ENCODE results near the gene PTPRM. TPM values are rescaled to one million over a fixed set of nuclear protein-coding genes. Genes with fewer than 3 reads are reported as not detected.

The PTPRM gene
- total and polyA plus RNA-seq, 2 of the 8 experiments (the other 6 are each of a cell fraction or from before 2014, with no cell fraction given): 4.1 to 7.0 TPM

DNA sequence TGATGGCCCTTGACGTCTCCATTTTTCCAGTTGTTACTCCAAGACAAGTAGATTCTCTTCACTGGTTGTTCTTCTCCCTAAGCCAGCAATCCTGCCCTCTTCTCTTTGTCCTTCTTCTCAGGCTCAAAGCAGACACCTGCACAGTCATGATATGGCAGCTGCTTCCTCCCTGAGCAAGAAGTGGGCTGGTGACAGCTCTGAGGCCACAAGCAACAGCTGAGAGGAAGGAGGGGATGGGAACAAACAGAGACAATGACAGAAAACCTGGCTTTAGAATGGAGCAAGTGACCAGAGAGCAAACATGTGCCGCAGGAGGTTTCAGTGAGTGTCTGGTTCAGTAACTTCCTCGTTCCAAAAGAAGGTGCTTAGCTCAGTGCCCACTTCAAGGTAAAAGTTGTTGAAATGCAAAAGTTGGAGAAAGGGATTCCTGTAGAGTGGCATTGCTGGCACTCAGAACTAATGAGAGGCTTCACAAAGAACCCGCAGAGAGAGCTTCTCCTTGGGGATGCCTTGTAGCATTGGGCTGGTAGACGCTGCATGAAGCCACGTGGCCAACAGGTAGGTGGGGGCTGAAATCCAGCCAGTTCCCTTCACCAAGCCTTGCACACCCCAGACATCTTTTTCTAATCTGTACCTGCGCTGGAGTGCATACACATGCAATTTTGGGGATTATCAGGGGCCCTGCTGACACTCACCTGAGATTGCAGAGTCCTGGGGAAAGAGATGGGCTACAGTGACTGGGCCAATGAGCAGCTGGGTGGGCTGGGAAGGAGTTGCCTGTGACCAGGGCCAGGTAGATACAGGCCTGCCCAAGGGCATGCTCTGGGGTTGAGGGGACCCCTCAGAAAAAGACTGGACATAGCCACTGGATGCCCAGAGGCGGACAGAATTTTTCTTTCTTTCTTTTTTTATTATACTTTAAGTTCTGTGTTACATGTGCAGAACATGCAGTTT lies 888.8 kb downstream of the PTPRM start:
- no peak for FAIRE-seq
- Histone ChIP-seq H2BK20ac (ENCODE audit: low read length) (no peak overlapping the region), H3K56ac (replicated peaks; ENCODE audit: insufficient read length, low read depth, low read length) (no peak overlapping the region), H3K79me1 (ENCODE audit: low read depth, low read length) (no peaks in the 10 kb centered on the region), H2BK12ac (ENCODE audit: low read depth, low read length) (no peak overlapping the region), H2AFZ (ENCODE audit: low read length) (no peak overlapping the region), H3K4ac (replicated peaks; ENCODE audit: insufficient read length, low read depth, low read length) (no peak overlapping the region), H3K23ac (ENCODE audit: insufficient read length) (no peak overlapping the region), H3K14ac (ENCODE audit: insufficient read length) (no peak overlapping the region), H2BK15ac (ENCODE audit: low read length) (no peak overlapping the region), H4K20me1 (replicated peaks in 1 of 2; ENCODE audit: control insufficient read depth in 1 of 2, insufficient read depth in 2 of 2, low read length in 2 of 2) (no peaks in the 10 kb centered on the region), H4K8ac (ENCODE audit: extremely low read depth, insufficient read depth, low read length) (no peak overlapping the region), H3K27me3 (replicated peaks in 1 of 4; ENCODE audit: control insufficient read depth in 3 of 4, extremely low read depth in 1 of 4, insufficient read depth in 3 of 4, low read length in 3 of 4) (no peaks in the 10 kb centered on the region), H3K9me3 (ENCODE audit: insufficient read depth in 2 of 2, low read depth in 1 of 2, low read length in 1 of 2) (peaks cover 2 to 3% of the 10 kb centered on the region in 2 experiments; a peak in 2 of 4 replicates), H4K5ac (ENCODE audit: insufficient read length, low read depth, low read length) (no peak overlapping the region), H3K18ac (ENCODE audit: extremely low read depth, low read length) (no peak overlapping the region), H3K4me3 (ENCODE audit: extremely low read depth in 1 of 4, insufficient read depth in 2 of 4, low read depth in 3 of 4, low read length in 4 of 4) (no peak overlapping the region), H4K91ac (replicated peaks; ENCODE audit: insufficient read length, low read length) (no peak overlapping the region), H2BK120ac (replicated peaks; ENCODE audit: low read depth, low read length) (no peak overlapping the region), H3K27ac (ENCODE audit: low read depth, low read length) (no peak overlapping the region), H3K9ac (replicated peaks in 1 of 4; ENCODE audit: extremely low read depth in 1 of 4, low read depth in 3 of 4, low read length in 3 of 4) (no peak overlapping the region), H3K36me3 (ENCODE audit: control insufficient read depth in 2 of 4, insufficient read depth in 4 of 4, low read length in 3 of 4) (no peaks in the 10 kb centered on the region), H2AK5ac (ENCODE audit: low read depth, low read length) (no peak overlapping the region), H3K4me1 (replicated peaks in 1 of 4; ENCODE audit: control insufficient read depth in 3 of 4, insufficient read depth in 4 of 4, low read length in 3 of 4) (no peaks in the 10 kb centered on the region), H2BK5ac (ENCODE audit: low read depth, low read length) (no peak overlapping the region), H3K79me2 (ENCODE audit: control insufficient read depth in 1 of 2, insufficient read depth in 2 of 2, low read length in 2 of 2) (no peaks in the 10 kb centered on the region), H3K23me2 (ENCODE audit: low read depth, low read length) (no peaks in the 10 kb centered on the region), H3K4me2 (ENCODE audit: insufficient read depth in 1 of 2, low read depth in 2 of 2, low read length in 2 of 2) (no peak overlapping the region)
- TF ChIP-seq KDM1A (IDR thresholded peaks at IDR 0.05; ENCODE audit: borderline replicate concordance, low read length): no peak
- no peak for TF ChIP-seq EZH2 (IDR thresholded peaks at IDR 0.05; ENCODE audit: low read depth, low read length, severe bottlenecking)
- TF ChIP-seq MAFK (IDR thresholded peaks at IDR 0.05; ENCODE audit: low read depth, low read length): no peak
- no peak for TF ChIP-seq RNF2 (IDR thresholded peaks at IDR 0.05; ENCODE audit: borderline replicate concordance, low read depth, low read length, missing control alignments, poor library complexity, severe bottlenecking)
- no peak for TF ChIP-seq JUND (IDR thresholded peaks at IDR 0.05; ENCODE audit: low read length)
- ChIA-PET POLR2A (ENCODE audit: partially characterized antibody) (no interaction called here), CTCF (ENCODE audit: partially characterized antibody) (interaction anchor here (1.0 to 1.8 kb wide), 2 partner anchors 24 to 256 kb away, joined by 4 to 12 read pairs; no protein-coding TSS in a partner anchor)
- DNase-seq (ENCODE audit: low read depth in 1 of 2, low spot score in 2 of 2): no peak
- WGBS, 2 experiments (ENCODE audit: extremely low coverage in 1 of 2, insufficient coverage in 1 of 2, insufficient read length in 1 of 2, insufficient replicate concordance in 2 of 2, low coverage in 1 of 2, low lambda C conversion rate in 2 of 2, missing lambda C conversion rate in 1 of 2): 80% methylated on average over 8 of the region's 8 CpGs; no CpG with 5 or more reads in 1 of the 2 experiments
